GM08714 (cell line): ENCODE results near the gene ATP2A3.

Experiments
- H3K4me3 ChIP-seq: fragments of 200-500 bp; sonication (Bioruptor generic); 2 replicates; pipeline ENCODE4 v1.5.1; 2014; ENCODE audit warnings: mild to moderate bottlenecking, low read length, inconsistent platforms
- ZNF274 ChIP-seq: IDR thresholded peaks from 2 replicates; pipeline ENCODE4 v1.6.1; 2012; ENCODE audit warnings: mild to moderate bottlenecking, low read depth, low read length

Gene ATP2A3

DNA sequence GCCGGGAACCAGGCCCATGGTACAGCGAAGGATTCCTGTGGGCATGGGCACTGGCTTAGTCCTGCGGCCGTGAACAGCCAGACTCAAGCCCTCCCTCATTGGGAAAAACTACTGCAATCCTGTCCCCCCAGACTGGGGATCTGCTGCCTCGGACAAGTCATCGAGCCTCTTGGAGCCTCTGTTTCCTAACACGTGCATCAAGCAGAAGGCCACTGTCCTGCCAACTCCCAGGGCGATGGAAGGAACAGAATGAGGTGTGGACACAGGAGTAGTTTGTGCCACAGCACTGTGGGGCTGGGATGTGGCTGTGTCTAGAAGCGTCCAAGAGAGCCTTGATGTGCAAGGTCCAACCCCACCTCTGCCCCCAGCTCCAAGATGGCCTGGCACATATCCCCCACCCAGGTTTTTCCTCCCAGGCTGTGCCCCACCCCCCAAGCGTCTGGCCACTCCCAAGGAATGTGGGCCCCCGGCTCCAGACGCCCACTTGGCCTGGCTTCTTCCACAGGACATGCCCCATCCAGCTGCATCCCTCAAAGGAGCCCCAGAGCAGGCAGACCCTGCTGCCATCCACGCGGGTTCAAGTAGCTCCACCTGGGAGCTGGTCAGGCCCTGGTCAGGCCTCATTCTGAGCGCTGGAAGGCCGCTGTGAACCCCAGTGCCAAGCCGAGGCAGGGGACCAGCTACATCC is 74.8 kb downstream of the ATP2A3 start:
- H3K4me3 ChIP-seq = no peak overlapping the region
- TF ChIP-seq ZNF274 = no peak

GRCh38 chr17:3888343-3889171 is 75.7 kb downstream of the ATP2A3 start:
- H3K4me3 ChIP-seq = no peak overlapping the region
- no peak for TF ChIP-seq ZNF274

DNA sequence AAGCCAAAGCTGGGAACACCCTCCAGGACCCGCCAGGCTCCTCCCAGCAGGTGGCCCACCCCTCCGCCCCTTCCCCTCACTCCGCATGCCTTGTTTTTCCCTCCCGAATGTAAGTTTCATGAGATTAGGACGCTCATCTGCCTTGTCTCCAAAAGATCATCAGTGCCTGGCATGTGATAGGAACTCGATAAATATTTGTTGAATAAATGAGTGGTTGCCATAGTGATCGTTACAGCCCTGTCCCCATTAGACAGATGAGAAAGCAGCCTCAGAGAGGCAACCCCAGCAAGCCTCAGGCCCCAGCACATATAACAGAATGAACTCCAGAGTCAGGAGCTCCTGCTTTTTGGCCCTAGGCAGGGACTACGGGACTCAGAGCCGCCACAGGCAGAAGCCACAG is 76.4 kb downstream of the ATP2A3 start:
- H3K4me3 ChIP-seq = no peak overlapping the region
- no peak for TF ChIP-seq ZNF274

- no peak for TF ChIP-seq ZNF274
- no peak overlapping the region for H3K4me3 ChIP-seq
Observed at GRCh38 chr17:3887394-3887793, 76.8 kb downstream of the ATP2A3 start.

DNA sequence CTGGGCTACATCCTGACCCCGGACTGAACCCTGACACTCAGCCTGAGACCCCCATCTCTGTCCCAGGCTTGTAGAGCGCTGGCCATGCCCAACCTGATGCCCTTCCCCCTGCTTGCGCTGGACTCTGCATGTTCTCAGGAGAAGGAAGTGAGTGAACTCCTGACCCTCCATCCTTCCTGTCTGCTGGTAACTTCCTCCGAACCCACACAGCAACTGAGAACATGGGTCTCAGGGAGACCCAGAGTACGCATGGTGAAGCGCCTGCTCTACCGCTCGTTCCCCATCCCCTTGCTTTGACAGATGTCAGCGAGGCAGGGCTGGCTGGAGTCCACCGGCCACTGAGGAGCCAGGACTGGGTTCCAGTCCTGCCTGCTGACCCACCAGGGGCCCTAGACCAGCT is 77.5 kb downstream of the ATP2A3 start:
- TF ChIP-seq ZNF274 = no peak
- H3K4me3 ChIP-seq = no peak overlapping the region

DNA sequence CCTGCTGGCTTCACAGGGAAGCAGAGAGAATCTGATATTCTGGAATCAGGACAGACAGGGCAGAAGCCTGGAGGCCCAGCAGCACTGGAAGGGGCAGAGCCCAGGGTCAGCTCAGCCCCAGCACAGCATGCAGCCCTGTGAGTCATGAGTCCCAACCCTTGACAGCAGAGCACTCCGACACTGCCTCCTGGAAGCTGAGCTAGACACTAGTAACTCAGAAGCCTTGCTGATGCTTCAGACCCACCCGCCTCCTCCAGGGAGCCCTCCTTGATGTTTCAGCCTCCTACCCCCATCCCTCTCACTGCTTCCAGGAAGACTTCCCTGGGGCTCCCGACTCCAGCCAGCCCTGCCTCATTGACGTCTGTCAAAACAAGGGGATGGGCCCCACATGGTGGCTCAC is 78.3 kb downstream of the ATP2A3 start:
- no peak overlapping the region for H3K4me3 ChIP-seq
- no peak for TF ChIP-seq ZNF274

- no peak for TF ChIP-seq ZNF274
- H3K4me3 ChIP-seq = no peak overlapping the region
Observed at GRCh38 chr17:3885271-3885670, 79.0 kb downstream of the ATP2A3 start.

GRCh38 chr17:3884188-3884587 is 80.0 kb downstream of the ATP2A3 start:
- no peak overlapping the region for H3K4me3 ChIP-seq
- no peak for TF ChIP-seq ZNF274

- no peak for TF ChIP-seq ZNF274
- no peak overlapping the region for H3K4me3 ChIP-seq
Observed at GRCh38 chr17:3882276-3882675, 82.0 kb downstream of the ATP2A3 start.

GRCh38 chr17:3880983-3881382 is 83.3 kb downstream of the ATP2A3 start:
- TF ChIP-seq ZNF274 = no peak

DNA sequence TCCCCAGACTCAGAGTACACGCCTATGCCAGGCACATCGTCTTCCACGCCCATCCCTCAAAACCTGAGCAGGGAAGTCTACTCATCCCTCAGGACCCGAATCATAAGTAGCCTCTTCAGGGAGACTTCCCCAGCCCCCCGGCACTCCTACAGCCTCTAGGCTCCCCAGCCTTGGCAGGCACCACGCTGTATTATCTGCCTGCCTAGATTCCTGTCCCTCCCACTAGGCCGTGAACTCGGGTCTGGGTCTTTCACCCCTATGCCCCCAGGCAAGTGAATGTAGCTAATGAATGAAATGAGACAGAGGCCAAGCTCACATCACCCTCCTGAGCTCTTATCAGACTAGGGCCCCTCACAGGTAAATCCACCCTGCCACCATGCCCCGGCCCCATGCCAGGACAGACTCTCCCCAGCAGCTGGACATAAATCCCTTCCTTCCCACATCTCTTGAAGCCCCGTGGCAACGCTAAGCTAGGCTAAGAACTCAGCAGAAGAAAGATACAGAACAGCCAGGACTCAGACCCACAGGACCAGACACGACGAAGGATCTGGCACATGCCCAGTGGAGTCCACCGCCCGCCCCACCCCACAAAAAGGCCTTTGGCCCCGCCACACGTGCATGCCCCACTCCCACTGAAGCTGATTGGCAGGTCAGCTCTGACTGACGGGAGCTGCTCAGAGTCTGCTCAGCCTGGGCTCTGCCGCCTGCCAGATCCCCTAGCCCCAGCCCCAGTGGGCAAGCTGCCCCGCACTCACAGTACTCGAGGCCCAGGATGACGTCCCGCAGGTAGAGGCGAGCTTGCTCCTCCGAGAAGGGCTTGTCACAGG is 84.4 kb downstream of the ATP2A3 start:
- no peak for TF ChIP-seq ZNF274
- no peak overlapping the region for H3K4me3 ChIP-seq

More at GRCh38 chr17:3880983-3881382, 83.3 kb downstream of the ATP2A3 start:
- H3K4me3 ChIP-seq = no peak overlapping the region

DNA sequence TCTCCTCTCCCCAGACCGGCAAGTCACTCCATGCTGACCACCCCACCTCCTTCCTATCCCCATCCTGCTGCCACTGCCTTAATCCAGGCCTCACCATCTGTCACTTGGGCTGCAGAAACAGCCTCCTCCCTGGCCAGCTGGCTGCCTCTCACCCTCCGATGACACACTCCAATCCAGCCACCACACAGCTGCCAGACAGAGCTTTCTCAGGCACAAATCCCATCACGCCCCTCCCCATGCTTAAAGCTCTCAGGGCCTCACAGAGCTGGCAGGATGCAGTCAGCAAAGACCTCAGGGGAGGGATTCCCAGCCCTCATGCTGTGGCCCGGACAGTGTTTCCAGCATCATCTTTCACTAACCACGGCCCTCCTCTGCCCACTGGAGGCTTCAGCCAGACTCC is 85.1 kb downstream of the ATP2A3 start:
- H3K4me3 ChIP-seq = no peak overlapping the region
- no peak for TF ChIP-seq ZNF274

DNA sequence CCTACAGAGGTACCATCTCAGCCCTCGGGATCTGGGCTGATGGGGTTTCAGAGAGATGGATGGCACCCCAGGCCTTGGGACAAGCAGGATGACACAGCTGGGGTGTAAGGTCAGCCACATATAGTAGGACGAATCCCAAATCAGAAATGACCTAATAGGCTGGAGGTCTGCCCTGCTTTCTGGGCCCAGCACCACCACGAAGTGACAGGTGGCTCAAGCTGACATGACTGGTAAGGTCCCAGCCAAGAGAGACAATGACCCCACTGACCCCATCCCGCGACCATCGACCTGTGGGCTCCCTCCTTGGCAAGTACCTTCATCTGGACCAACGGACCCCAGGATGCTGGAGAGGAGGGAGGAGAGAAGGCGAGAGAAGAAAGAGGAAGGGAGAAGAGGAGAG is 87.0 kb downstream of the ATP2A3 start:
- TF ChIP-seq ZNF274 = no peak

GRCh38 chr17:3875317-3875716 is 88.9 kb downstream of the ATP2A3 start:
- H3K4me3 ChIP-seq = no peak overlapping the region
- TF ChIP-seq ZNF274 = no peak

More for the DNA sequence above, 87.0 kb downstream of the ATP2A3 start:
- H3K4me3 ChIP-seq = no peak overlapping the region
